Adrenal gland (tissue), 5 donors: ENCODE data around the gene HIBCH.

Experiments
- POLR2A ChIP-seq, 2 donors: fragments of 450-650 bp; IDR thresholded peaks; one replicate each; pipeline ENCODE4 v1.6.1; 2017; ENCODE audit warnings: antibody characterized with exemption in 2 of 2, mild to moderate bottlenecking in 2 of 2, moderate library complexity in 1 of 2
- TF ChIP-seq, protein P1 (sequence below), 6 experiments: fragments of 450-650 bp in 4 of 6; fragments of 200-600 bp in 2 of 6; sonication (generic) in 1 of 6; IDR thresholded peaks; 1 replicate in 5 of 6; 2 replicates in 1 of 6; pipeline versions ENCODE4 v1.5.1 to v1.8.0; 2016 to 2021; ENCODE audit warnings: antibody characterized with exemption in 6 of 6, mild to moderate bottlenecking in 2 of 6, moderate library complexity in 1 of 6
- donor health status: DM: no; HTN: no; CAD: no.

DNA sequence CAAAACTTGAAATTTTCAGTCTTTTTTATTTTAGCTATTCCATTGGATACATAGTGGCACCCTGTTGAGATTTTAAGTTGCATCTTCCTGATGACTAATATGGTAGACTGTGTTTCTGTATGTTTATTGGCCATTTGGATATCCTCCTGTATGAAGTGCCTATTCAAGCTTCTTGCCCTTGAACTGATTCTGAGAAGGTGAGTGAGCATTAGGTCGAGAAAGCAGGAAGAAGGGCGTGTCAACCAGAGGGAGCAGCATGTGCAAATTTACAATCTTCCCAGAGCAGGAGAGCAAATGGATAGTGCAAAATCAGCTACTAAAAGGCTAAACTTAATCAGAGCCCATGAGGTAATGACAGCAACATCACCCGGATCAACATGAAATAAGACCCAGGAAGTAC lies 32.3 kb upstream of the HIBCH start:
- TF ChIP-seq POLR2A (IDR thresholded peaks at IDR 0.05), result no peak
- TF ChIP-seq, protein P1, sequence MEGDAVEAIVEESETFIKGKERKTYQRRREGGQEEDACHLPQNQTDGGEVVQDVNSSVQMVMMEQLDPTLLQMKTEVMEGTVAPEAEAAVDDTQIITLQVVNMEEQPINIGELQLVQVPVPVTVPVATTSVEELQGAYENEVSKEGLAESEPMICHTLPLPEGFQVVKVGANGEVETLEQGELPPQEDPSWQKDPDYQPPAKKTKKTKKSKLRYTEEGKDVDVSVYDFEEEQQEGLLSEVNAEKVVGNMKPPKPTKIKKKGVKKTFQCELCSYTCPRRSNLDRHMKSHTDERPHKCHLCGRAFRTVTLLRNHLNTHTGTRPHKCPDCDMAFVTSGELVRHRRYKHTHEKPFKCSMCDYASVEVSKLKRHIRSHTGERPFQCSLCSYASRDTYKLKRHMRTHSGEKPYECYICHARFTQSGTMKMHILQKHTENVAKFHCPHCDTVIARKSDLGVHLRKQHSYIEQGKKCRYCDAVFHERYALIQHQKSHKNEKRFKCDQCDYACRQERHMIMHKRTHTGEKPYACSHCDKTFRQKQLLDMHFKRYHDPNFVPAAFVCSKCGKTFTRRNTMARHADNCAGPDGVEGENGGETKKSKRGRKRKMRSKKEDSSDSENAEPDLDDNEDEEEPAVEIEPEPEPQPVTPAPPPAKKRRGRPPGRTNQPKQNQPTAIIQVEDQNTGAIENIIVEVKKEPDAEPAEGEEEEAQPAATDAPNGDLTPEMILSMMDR (IDR thresholded peaks at IDR 0.05), result no peak
